Nucleus accumbens (tissue), 56 donors: ENCODE data around the gene SPG7.
A peak's percentile ranks its signal among the peaks of the same experiment; 100 is the strongest.
"Not testable (repeated sequence)": the region's sequence is repeated elsewhere in the genome, so short reads cannot be mapped to it uniquely, and the experiment has no call there.

Experiments used
- DNase-seq, 56 donors: peaks; one replicate each; lab custom pipeline; 2025; lab: John Stamatoyannopoulos, UW

The SPG7 gene

GRCh38 chr16:89561142-89561883, 53.1 kb downstream of the SPG7 start:
- DNase-seq = peak in 2 of 56 donors; percentile 19 to 36

GRCh38 chr16:89561884-89562599, 53.8 kb downstream of the SPG7 start:
- DNase-seq = no peak

- peak in 11 of 56 donors; percentile 6 to 41 (median 15) for DNase-seq
Observed at GRCh38 chr16:89562939-89563338, 54.7 kb downstream of the SPG7 start.

GRCh38 chr16:89563639-89564392, 55.6 kb downstream of the SPG7 start:
- no peak for DNase-seq

GRCh38 chr16:89564476-89565255, 56.5 kb downstream of the SPG7 start:
- DNase-seq = peak in 1 of 56 donors; percentile 17

GRCh38 chr16:89565256-89565505, 57.0 kb downstream of the SPG7 start:
- DNase-seq = no peak

GRCh38 chr16:89565506-89566372, 57.5 kb downstream of the SPG7 start:
- peak in 28 of 56 donors; percentile 11 to 53 (median 28) for DNase-seq

- DNase-seq = no peak
Observed at GRCh38 chr16:89567656-89568594, 59.7 kb downstream of the SPG7 start.

- no peak for DNase-seq
Observed at GRCh38 chr16:89569506-89570341, 61.5 kb downstream of the SPG7 start.

GRCh38 chr16:89570342-89570923, 62.2 kb downstream of the SPG7 start:
- DNase-seq = no peak

- not testable (repeated sequence) for DNase-seq
Observed at GRCh38 chr16:89570983-89571598, 62.9 kb downstream of the SPG7 start.

GRCh38 chr16:89571636-89572035, 63.4 kb downstream of the SPG7 start:
- no peak for DNase-seq

GRCh38 chr16:89572073-89572484, 63.9 kb downstream of the SPG7 start:
- DNase-seq = no peak

- DNase-seq = no peak
Observed at GRCh38 chr16:89572485-89573205, 64.4 kb downstream of the SPG7 start.

GRCh38 chr16:89573826-89574680, 65.8 kb downstream of the SPG7 start:
- DNase-seq = no peak
